Stimulated activated CD4-positive, alpha-beta T cell treated with anti-CD3 and anti-CD28 coated beads, Interleukin-2, amount 100 ng/mL, for 48 hours (primary cell): ENCODE measurements around the gene CDC40.
"Not testable (repeated sequence)": the region's sequence is repeated elsewhere in the genome, so short reads cannot be mapped to it uniquely, and the experiment has no call there.

Experiments used
- DNase-seq, 2 donors: peaks; one replicate each; pipeline ENCODE4 v3.0.0-alpha.2; 2020

Gene CDC40

GRCh38 chr6:110271732-110272022, 91.5 kb downstream of the CDC40 start:
- DNase-seq = no peak

- not testable (repeated sequence) for DNase-seq
Measured at GRCh38 chr6:110272781-110273180, 92.6 kb downstream of the CDC40 start.

- no peak for DNase-seq
Measured at GRCh38 chr6:110277100-110277665, 97.0 kb downstream of the CDC40 start.
